ENCODE data around the gene TMEM119.

The TMEM119 gene

DNA sequence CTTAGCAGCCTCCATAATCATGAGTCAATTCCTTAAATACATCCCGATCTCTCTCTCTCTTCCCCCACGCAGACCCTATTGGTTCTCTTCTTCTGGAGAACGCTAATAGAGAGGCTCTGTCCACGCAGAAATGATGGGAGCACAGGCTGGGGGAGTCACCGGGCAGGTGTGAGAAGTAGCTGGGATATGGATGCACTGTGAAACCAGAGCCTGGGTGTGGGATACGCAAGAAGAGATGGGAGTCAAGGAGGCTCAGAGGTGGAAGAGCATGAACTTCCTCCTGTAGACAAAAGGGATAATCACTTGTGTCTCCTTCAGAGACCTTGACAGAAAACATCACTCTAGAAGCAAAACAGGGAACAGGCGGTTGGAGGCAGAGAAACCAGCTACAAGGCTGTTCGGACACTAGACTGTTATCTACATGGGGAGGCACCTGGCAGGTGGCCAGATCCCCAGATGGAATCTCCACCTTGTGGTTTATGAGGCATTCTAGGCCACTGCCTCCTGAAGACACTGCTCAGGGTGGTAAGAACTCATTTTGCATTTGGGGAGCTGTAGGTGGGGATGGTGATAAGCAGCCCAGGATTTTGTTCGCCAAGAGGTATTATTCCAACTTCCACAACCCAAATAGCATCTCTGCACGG, 43.0 kb upstream of the TMEM119 start:
- peaks cover 38% of the 10 kb centered on the region for H3K4me1 ChIP-seq (ENCODE audit: control insufficient read depth, insufficient read depth, low read length)
- no peaks in the 10 kb centered on the region for H3K27me3 ChIP-seq (ENCODE audit: control insufficient read depth, insufficient read depth, low read length, poor library complexity, severe bottlenecking)
- peaks cover 9% of the 10 kb centered on the region for H3K36me3 ChIP-seq (ENCODE audit: control insufficient read depth, insufficient read depth, low read length)
- WGBS, 2 experiments = 95% methylated on average over 10 of the region's 10 CpGs
- no peaks in the 10 kb centered on the region for H3K9me3 ChIP-seq (ENCODE audit: control insufficient read depth, low read length)
- no peak overlapping the region for H3K27ac ChIP-seq (ENCODE audit: insufficient read depth, low read depth, low read length, poor library complexity, severe bottlenecking)
- no peak overlapping the region for H3K4me3 ChIP-seq (ENCODE audit: insufficient read depth, low read depth, low read length)

- 93 to 94% methylated on average over 11 of the region's 11 CpGs for WGBS, 2 experiments
- H3K36me3 ChIP-seq (ENCODE audit: control insufficient read depth, insufficient read depth, low read length) = no peaks in the 10 kb centered on the region
- H3K9me3 ChIP-seq (ENCODE audit: control insufficient read depth, low read length) = no peaks in the 10 kb centered on the region
- peaks cover 42% of the 10 kb centered on the region for H3K4me1 ChIP-seq (ENCODE audit: control insufficient read depth, insufficient read depth, low read length)
- H3K4me3 ChIP-seq (ENCODE audit: insufficient read depth, low read depth, low read length) = no peak overlapping the region
- peak overlapping the region; percentile 88 for H3K27ac ChIP-seq (ENCODE audit: insufficient read depth, low read depth, low read length, poor library complexity, severe bottlenecking)
- H3K27me3 ChIP-seq (ENCODE audit: control insufficient read depth, insufficient read depth, low read length, poor library complexity, severe bottlenecking) = no peaks in the 10 kb centered on the region
These were observed 41.3 kb upstream of the TMEM119 start for GRCh38 chr12:108638997-108639822.

DNA sequence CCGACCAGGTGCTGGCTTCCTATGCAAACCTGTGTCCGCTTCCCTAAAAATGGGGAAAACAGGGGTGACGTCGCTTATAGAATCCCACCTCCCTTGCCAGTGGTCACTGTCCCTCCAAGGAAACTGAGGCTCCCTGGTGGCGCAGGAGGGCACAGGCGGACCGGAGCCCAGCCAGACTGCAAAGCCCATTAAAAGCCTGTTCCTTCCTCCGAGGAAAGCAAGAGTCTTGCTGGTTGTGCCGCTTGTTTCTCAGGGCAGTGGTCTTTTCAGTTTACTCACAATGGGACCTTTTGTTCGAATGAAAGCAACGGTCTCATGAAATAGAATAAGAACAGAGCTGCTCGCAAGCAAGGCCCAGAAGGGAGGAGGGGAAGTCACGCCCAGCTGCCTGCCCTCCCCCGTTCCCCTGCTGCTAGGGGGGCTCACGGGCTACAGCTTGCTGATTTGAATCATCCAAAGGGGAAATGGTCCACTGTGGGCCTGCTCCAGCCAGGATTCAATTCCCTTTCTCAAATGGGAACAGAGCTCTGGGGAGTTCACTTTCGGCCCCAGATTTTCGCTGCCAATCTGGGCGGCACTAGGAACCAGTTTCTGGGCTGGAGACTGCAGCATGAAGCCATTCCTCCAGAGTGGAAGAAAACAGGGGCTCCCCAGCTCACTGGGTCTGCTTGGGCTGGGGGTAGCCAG, 40.4 kb upstream of the TMEM119 start:
- peaks cover 50% of the 10 kb centered on the region for H3K4me1 ChIP-seq (ENCODE audit: control insufficient read depth, insufficient read depth, low read length)

GRCh38 chr12:108637222-108637971, 39.5 kb upstream of the TMEM119 start:
- WGBS, 2 experiments = 83 to 86% methylated on average over 7 of the region's 7 CpGs
- no peaks in the 10 kb centered on the region for H3K36me3 ChIP-seq (ENCODE audit: control insufficient read depth, insufficient read depth, low read length)
- H3K9me3 ChIP-seq (ENCODE audit: control insufficient read depth, low read length) = no peaks in the 10 kb centered on the region
- H3K4me1 ChIP-seq (ENCODE audit: control insufficient read depth, insufficient read depth, low read length) = peaks cover 50% of the 10 kb centered on the region
- no peak overlapping the region for H3K4me3 ChIP-seq (ENCODE audit: insufficient read depth, low read depth, low read length)
- no peaks in the 10 kb centered on the region for H3K27me3 ChIP-seq (ENCODE audit: control insufficient read depth, insufficient read depth, low read length, poor library complexity, severe bottlenecking)
- peak overlapping the region; percentile 88 for H3K27ac ChIP-seq (ENCODE audit: insufficient read depth, low read depth, low read length, poor library complexity, severe bottlenecking)

More for the DNA sequence above, 40.4 kb upstream of the TMEM119 start:
- WGBS, 2 experiments = 13% methylated on average over 18 of the region's 18 CpGs
- Histone ChIP-seq H3K36me3 (ENCODE audit: control insufficient read depth, insufficient read depth, low read length) (no peaks in the 10 kb centered on the region), H3K27me3 (ENCODE audit: control insufficient read depth, insufficient read depth, low read length, poor library complexity, severe bottlenecking) (no peaks in the 10 kb centered on the region), H3K27ac (ENCODE audit: insufficient read depth, low read depth, low read length, poor library complexity, severe bottlenecking) (peak overlapping the region; percentile 88), H3K4me3 (ENCODE audit: insufficient read depth, low read depth, low read length) (no peak overlapping the region), H3K9me3 (ENCODE audit: control insufficient read depth, low read length) (no peaks in the 10 kb centered on the region)

DNA sequence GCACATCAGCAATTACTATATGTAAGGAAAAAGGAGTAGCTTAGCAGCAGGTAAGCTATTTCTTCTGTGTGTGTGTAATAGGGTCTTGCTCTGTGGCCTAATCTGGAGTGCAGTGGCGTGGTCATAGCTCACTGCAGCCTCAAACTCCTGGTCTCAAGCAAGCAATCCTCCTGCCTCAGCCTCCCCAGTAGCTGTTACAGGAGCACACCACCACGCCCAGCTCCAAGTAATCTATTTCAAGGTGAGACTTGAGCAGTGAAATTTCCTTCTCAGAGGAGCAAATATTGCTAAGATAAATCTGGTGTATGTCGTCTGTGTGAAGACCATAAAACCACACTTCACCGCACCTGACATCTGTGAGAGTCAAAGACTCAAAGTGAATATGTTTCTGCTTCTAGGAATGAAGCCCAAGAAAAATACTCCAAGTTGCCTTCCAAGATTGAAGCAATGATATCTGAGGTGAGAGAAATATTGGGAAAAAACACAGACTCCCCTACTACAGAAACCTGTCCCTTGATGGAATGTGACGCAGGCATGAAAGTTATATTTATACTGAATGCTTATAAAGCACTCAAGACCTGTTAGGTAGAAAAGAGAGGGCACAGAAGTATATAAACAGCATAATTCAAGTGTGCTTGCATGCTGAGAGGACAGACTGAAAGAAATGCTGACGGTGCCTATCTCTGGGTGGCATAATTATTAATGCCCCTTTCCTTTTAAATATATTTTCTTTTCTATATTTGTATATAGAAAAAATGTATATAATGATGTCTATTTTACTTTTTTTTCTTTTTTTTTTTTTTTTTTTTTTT, 38.3 kb upstream of the TMEM119 start:
- 96 to 98% methylated on average over 4 to 5 of the region's 6 CpGs for WGBS, 2 experiments
- no peaks in the 10 kb centered on the region for H3K36me3 ChIP-seq (ENCODE audit: control insufficient read depth, insufficient read depth, low read length)
- peaks cover 42% of the 10 kb centered on the region for H3K4me1 ChIP-seq (ENCODE audit: control insufficient read depth, insufficient read depth, low read length)
- H3K27ac ChIP-seq (ENCODE audit: insufficient read depth, low read depth, low read length, poor library complexity, severe bottlenecking) = no peak overlapping the region
- H3K27me3 ChIP-seq (ENCODE audit: control insufficient read depth, insufficient read depth, low read length, poor library complexity, severe bottlenecking) = no peaks in the 10 kb centered on the region
- no peak overlapping the region for H3K4me3 ChIP-seq (ENCODE audit: insufficient read depth, low read depth, low read length)
- H3K9me3 ChIP-seq (ENCODE audit: control insufficient read depth, low read length) = no peaks in the 10 kb centered on the region

DNA sequence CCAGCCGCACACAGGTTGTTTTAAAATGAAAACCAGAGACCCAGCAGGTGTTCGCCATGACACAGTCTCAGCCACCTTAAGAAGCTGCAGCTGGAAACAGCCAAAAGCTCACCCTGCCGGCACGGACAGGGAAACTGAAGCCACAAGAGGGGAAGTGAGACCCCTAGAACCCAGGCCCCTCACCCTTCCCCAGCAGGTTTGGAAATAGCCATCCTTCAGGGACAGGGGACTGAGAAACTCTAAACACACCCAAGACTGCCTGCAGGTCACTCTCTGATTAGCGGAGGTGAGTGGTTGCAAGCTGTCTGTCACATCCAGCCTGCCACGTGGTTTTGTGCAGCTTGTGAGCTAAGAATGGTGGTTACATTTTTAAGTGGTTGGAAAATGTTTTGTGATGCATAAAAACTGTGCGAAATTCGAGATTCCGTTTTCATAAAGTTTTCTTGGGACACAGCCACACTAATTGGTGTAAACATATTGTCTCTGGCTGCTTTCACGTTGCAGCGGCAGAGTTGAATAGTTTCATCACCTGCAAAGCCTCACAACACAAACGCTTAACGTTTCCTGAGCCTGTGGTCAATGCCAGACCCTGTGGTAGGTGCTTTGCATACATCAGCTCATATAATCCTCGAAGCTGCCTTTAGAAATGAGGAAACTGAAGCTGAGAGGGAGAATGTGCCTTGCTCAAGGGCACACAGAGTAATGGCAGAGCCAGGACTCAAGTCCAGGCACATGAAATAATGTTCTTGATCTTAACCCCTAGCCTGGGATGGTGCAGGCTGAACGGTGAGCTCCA, 37.5 kb upstream of the TMEM119 start:
- WGBS, 2 experiments = 59 to 61% methylated on average over 15 of the region's 15 CpGs
- Histone ChIP-seq H3K4me1 (ENCODE audit: control insufficient read depth, insufficient read depth, low read length) (peaks cover 42% of the 10 kb centered on the region), H3K27me3 (ENCODE audit: control insufficient read depth, insufficient read depth, low read length, poor library complexity, severe bottlenecking) (no peaks in the 10 kb centered on the region), H3K36me3 (ENCODE audit: control insufficient read depth, insufficient read depth, low read length) (no peaks in the 10 kb centered on the region), H3K9me3 (ENCODE audit: control insufficient read depth, low read length) (no peaks in the 10 kb centered on the region), H3K4me3 (ENCODE audit: insufficient read depth, low read depth, low read length) (no peak overlapping the region), H3K27ac (ENCODE audit: insufficient read depth, low read depth, low read length, poor library complexity, severe bottlenecking) (no peak overlapping the region)

DNA sequence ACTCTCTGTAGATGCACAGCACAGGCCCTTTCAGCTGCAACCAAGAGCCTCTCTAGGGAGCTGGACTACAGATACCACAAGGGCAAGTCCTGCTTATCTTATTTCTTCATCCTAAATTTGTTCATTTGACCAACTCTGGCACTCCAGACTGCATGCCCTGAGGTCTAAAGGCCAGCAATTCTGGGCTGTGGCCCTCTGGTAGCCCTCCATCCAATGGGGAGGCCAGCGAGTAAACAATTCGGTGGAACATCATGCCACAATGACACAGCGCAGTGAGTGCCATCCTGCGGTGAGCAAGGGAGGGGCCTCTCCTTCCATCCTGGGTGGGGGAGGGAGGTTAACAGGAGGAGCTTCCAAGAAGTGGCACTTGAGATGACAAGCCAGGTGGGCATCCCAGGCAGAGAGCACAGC, 36.5 kb upstream of the TMEM119 start:
- Histone ChIP-seq H3K36me3 (ENCODE audit: control insufficient read depth, insufficient read depth, low read length) (no peaks in the 10 kb centered on the region), H3K9me3 (ENCODE audit: control insufficient read depth, low read length) (no peaks in the 10 kb centered on the region), H3K4me3 (ENCODE audit: insufficient read depth, low read depth, low read length) (no peak overlapping the region), H3K27me3 (ENCODE audit: control insufficient read depth, insufficient read depth, low read length, poor library complexity, severe bottlenecking) (no peaks in the 10 kb centered on the region), H3K27ac (ENCODE audit: insufficient read depth, low read depth, low read length, poor library complexity, severe bottlenecking) (no peak overlapping the region), H3K4me1 (ENCODE audit: control insufficient read depth, insufficient read depth, low read length) (peaks cover 43% of the 10 kb centered on the region)
- WGBS, 2 experiments = 72 to 76% methylated on average over 4 of the region's 4 CpGs

GRCh38 chr12:108633534-108634248, 35.8 kb upstream of the TMEM119 start, which contains the start of gene SELPLG:
Gene SELPLG (minus strand): TSS chr12:108633894. CDS start chr12:108624307, 9,587 bp downstream.
- Histone ChIP-seq H3K4me3 (ENCODE audit: insufficient read depth, low read depth, low read length) (no peak within 1 kb of the TSS), H3K27ac (ENCODE audit: insufficient read depth, low read depth, low read length, poor library complexity, severe bottlenecking) (no peak within 1 kb of the TSS), H3K4me1 (ENCODE audit: control insufficient read depth, insufficient read depth, low read length) (peaks cover 36% of the 10 kb centered on the region), H3K36me3 (ENCODE audit: control insufficient read depth, insufficient read depth, low read length) (no peaks in the 10 kb centered on the region), H3K9me3 (ENCODE audit: control insufficient read depth, low read length) (no peaks in the 10 kb centered on the region), H3K27me3 (ENCODE audit: control insufficient read depth, insufficient read depth, low read length, poor library complexity, severe bottlenecking) (no peaks in the 10 kb centered on the region)
- WGBS, 2 experiments = 89 to 90% methylated on average over 14 of the region's 14 CpGs
